Hematopoietic multipotent progenitor cell treated with erythropoietin and hydrocortisone succinate and interleukin-3 and kit ligand, for 15 days (in vitro differentiated cells): ENCODE data around the gene C17orf67.

Source experiments
- DNase-seq: peaks from one replicate; pipeline ENCODE4 v3.0.0-alpha.2; 2015; ENCODE audit warnings: low spot score

Gene C17orf67

GRCh38 chr17:56808503-56808902, 25.2 kb downstream of the C17orf67 start:
- DNase-seq = no peak

GRCh38 chr17:56807723-56808122, 26.0 kb downstream of the C17orf67 start:
- no peak for DNase-seq

GRCh38 chr17:56806949-56807348, 26.8 kb downstream of the C17orf67 start:
- no peak for DNase-seq

DNA sequence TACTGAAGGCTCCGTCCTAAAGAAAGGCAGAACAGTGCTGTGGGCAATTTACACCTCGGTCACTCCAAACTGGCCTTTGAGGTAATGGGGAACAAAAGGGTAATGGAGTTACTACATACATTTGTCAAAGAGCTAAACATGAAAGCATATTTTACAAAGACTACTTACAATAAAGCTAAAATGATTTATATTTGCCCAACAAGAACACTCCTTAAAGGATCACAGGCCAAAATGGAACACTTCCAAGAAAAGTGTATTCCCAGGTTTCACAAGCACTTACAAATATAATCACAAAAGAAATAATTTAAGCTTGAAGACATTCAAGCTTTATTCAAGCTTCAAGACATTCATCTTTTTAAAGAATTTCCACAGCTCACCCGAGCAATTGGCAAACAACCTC, 29.3 kb downstream of the C17orf67 start:
- no peak for DNase-seq

DNA sequence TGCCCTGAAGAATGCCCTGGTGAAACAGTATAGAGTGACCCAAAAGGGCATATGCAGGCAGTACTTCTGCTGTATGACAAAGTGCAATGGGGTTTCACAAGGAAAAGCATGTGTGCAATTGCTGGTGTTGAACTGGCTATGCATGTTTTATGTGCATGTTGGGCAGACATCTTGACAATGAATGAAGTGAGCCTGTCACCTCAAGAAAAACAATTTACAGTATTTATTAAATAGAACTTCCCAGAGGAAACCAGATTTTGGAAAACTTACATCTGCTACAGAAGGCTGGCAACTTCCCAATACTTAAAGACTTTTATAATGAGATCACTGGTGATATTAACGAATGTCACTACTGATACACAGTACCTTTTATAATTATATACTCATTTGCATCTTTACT, 30.6 kb downstream of the C17orf67 start:
- DNase-seq = no peak

DNA sequence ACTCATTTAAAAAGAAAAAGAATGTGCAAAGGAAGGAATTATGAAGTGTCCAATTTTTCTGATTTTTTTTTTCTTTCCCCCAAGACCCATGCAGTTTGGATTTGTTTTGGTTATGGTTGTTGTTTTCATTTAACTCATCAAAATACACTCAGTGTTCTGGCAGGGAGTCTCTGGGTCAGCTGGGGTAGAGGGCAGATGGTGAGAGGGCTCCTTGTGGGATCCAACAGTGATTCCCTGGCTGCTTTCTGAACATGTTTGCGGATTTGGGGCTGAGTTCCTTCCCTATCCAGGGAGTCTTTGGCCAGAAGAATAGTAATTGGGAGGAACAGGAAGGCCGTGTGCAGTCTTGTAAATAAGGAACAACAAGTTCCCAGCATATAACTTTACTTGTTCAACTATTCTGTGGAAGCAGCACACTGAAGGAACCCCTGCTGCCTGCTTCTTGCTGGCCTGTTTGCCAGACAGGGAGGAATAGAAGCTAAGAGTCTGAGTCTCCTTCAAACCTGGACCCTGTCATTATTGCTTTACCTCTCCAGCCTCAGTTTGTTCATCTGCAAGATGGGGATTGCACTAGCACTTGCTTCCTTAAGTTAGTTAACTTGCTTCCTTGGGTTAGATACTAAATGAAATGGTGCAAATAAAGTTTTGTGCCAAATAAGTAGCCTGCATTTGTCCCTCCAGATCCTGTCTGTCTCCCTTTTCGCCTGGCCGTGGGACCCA, 32.1 kb downstream of the C17orf67 start:
- DNase-seq = no peak

DNA sequence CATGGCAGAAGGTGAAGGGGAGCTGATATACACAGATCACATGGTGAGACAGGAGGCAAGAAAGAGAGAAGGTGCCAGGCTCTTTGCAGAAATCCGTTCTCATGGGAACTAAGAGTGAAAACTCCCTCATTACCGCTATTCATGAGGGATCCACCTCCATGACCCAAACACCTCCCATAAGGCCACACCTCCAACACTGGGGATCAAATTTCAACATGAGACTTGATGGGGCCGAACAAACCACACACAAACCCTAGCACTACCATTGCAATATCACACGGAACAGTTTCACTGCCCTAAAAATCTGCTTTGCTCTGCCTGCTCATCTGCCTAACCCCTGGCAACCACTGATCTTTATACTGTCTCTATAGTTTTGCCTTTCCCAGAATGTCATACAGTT, 34.8 kb downstream of the C17orf67 start:
- no peak for DNase-seq

- DNase-seq = no peak
Observed at GRCh38 chr17:56796536-56796935, 37.2 kb downstream of the C17orf67 start.

- no peak for DNase-seq
Observed at GRCh38 chr17:56795221-56795865, 38.4 kb downstream of the C17orf67 start.

DNA sequence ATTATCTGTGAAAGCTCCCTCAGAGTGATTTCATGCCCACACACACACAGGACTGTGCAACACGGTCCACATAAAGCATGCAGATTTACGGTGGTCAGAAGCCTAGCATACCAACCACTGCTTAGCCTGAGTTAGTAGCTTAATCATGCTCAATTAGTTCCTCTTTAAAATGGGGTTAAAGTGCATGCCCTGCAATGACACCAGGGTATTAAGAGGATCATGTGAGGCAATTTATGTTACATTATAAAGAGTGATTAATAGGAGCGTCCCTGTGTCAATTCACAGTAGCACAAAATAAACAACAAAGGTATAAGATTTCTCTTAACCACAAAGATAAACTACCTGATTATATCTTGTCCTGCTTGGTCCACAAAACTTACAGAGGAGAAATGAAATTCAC, 39.8 kb downstream of the C17orf67 start:
- no peak for DNase-seq

GRCh38 chr17:56793531-56793930, 40.2 kb downstream of the C17orf67 start:
- no peak for DNase-seq

GRCh38 chr17:56792267-56792666, 41.5 kb downstream of the C17orf67 start:
- no peak for DNase-seq

DNA sequence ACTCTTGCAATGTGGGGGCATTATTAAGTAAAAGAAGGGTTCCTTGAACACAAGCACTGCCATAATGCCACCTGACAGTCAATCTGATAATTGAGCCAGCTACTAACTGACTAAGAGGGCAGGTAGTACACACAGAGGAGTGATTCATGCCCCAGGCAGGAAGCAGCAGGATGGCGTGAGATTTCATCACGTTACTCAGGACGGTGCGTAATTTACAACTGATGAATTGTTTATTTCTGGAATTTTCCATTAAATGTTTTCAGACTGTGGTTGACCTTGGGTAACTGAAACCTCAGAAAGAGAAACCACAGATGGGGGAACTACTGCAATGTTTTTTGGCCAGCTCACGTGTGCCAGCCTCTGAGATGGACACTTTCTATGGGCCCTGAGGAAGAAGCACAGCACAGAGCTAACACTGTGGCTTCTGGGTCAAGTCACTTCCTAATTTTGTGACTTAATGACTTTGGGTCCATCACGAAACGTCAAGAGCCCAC, 46.7 kb downstream of the C17orf67 start:
- no peak for DNase-seq

DNA sequence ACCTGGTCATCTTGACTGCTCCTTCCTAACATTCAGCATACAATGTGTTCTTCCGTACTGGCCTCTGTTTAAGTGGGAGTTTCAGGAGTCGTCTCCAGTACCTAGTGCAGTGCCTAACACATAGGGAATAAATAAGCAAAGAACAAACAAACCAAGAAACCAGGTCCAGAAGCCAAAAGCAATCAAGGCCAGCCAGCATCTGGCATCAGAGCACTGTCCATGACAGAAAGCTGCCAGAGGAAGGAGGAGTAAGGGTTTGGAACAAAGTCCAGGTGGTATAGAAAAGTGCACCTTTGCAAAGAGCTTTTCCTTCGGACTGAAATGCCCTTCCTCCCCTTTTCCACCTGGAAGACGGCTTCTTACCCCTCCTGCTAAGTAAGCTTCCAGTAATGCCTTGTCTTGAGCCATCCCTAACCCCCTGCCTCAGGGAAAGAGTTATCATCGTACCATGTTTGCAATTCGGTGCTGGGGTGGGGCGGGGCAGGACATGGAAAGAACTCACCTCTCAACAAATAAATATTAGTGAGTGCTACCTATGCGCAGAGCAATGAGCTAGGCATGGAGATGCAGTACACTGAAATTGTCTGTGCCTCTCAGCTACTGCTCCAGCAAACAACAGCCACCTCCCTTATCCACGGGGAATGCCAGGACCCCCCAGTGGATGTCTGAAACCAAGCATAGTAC, 47.6 kb downstream of the C17orf67 start:
- DNase-seq = no peak

DNA sequence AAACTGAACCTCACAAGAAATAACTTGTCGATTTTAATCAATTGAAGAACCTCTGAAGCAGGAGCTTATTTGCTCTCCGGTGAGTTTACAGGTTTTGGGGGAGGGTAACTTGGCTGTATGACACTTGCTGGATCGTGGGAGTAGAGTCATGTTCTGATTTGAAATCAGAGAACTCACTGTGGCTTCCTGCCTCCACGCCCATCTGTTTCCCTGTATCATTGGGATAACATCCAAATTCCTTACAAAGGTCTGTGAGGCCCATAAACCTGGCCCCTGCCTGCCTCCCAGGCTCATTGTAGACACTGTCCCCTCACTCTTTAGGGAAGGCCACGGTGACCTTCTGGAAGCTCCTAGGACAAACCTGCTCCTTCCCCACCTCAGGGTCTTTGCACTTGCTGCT, 48.3 kb downstream of the C17orf67 start:
- no peak for DNase-seq

DNA sequence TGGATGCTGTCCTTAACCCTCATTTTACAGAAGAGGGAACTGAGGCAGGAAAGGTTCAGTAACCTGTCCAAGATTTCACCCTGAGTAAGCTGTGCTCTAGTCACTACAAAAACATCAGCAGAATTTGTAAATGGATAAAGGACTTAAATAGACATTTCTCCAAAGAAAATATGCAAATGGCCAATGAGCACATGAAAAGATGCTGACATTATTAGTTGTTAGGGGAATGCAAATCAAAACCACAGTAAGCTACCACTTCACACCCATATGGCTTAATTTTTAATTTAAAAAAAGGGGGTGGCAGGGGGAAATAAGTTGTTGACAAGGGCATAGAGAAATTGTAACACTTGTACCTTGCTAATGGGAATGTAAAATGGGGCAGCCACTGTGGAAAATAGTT, 51.4 kb downstream of the C17orf67 start:
- no peak for DNase-seq

- DNase-seq = no peak
Observed at GRCh38 chr17:56781906-56782305, 51.8 kb downstream of the C17orf67 start.

DNA sequence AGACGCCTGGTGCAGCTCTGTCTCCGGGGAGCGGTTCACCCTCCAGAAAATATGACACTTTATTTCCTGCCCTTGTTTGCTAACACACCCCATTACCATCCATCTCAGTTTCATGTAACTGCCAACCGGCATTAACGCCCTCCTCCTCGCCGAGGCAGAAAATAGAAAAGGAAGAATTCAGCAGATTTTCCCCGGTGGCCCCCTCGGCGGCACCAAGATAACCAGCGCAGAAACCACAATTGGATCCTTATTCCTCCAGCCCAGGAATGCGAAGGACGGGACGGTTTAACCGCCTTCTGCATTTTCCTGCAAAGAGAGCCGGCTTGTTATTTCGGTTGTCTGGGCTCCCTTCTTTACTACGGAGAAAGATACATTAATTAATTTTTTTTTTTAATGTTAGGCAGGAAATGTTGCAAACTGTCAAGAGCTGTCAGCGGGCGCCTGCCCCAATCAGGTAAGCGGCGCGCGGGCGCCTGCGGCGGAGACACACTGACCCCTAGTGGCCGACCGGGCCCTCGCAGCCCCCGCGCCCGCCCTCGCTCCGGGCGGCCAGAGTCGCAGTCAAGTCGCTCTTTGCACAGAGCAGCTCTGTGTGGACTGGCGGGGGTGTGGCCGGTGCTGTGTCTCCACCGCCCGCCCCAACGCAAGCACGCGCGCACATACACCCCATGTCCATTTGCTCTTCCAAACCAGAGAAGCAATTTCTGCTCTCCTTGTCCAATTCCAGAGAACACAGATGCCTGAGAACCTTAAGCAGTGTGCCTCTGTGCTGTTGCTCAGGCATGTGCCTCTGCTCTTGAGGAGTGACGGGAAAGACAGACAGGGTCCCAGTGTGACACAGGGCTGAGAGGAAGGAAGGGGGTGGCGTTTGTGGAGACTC, 53.6 kb downstream of the C17orf67 start:
- peak; percentile 74 for DNase-seq

- no peak for DNase-seq
Observed at GRCh38 chr17:56779322-56779721, 54.4 kb downstream of the C17orf67 start.

DNA sequence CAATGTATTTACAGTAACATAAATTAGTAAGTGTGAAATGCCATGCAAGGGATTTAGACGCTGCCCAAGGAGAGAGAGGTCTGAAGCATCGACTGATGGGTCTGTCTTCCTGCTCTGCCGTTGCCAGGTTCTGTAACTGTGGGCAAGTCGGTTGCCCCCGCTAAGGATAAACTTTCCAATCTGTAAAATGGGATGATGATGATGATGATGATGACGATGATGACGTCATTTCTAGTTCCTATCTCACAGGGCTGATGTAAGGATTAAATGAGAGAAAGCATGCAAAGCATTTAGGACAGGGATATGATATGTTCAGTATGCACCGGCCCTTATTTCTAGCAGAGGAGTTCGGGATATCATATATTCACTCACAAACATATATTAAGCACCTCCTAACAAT, 54.8 kb downstream of the C17orf67 start:
- DNase-seq = no peak

- no peak for DNase-seq
Observed at GRCh38 chr17:56777859-56778258, 55.9 kb downstream of the C17orf67 start.

DNA sequence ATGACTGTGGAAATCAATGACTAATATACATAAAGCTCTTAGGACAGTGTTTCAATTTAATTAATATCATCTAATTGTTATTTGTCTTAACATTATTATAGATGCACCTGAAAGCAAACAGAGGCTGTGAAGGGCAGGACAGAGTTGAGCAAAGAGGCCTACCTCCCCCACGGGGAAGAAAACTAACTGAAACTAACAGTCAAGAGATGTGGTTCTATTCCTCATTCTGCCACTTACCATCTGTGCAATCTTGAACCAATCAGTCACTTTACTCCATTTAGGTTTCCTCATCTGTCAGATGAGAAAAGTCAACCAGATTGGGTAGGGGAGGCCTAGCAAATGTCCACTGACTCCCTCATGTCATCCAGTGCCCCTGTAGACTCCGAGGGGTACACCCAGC, 59.1 kb downstream of the C17orf67 start:
- no peak for DNase-seq
